Retina (tissue), 1 donor: ENCODE results near the gene COIL.

Experiments
- DNase-seq: peaks from one replicate; pipeline ENCODE4 v3.0.0-alpha.2; 2016

COIL gene

DNA sequence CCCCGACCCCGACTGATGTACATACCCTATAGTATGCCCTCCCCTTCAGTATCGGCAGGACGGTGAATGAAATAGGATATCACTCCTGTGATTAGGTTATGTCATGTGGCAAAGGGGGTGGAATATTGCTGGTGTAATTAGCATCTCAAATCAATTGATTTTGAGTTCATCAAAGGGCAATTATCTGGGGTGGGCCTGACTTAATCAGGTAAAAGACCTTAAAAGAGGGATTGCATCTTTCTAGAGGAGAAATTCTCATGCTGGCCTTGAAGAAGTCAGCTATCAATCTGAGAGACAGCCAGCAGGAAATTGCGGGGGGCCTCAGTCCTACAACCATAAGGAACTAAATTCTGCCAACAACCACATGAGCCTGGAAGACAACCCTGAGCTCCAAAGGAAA lies 57.3 kb downstream of the COIL start:
- no peak for DNase-seq

DNA sequence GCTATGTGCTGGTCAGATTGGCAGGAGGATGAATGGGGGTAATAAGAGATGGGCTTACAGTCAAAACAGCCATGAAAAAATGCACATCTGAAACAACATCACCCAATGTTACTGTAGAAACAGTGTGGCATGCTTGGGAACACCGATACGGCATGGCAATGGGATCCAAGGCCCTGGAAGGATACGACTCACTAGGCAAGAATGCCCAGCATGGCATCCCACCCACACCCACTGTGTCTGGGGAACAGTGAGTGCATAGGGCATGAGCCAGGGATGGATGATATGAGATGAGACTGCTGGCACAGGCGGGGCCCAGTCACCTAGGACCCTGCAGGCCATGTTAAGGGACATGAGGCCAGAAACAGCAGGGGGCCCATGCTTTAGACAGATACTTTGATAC lies 58.5 kb downstream of the COIL start:
- DNase-seq, result no peak

DNA sequence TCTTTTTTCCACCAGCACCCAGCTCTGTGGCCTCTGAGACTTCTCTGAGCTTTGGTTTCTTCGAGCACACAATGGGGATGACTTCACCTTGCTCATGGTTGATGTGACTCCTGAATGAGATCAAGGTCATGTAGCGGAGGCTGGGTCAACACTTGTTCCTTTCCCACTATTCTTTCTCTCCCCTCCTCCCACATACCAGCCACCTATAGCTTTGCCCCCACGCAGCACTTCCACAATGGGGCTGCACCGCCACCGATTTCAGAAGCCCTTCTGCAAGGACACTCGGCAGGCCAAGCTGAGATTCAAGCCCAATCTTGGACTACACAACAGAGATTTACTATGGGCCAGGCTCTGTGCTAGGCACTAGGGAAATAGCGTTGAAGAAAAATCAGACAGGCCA lies 61.4 kb downstream of the COIL start:
- DNase-seq, result no peak

DNA sequence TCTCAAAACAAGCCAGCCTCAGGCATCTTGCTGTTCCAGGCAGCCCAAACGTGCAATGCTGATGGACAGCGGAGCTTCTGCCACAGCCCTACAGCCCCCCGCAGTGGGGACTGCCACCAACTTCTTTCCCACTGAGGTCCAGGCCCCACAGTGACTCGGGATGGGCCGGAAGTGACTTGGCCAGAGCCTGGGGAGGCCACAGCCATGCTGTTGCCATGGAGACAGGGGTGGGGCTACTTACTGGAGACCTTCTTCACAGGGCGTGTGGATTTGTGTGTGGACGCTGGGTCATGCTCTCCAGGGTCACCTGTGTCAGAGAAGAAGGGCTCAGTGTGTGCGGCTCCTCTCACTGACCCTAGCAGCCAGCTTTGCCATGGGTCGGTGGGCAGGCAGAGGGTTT lies 62.0 kb downstream of the COIL start:
- no peak for DNase-seq

DNA sequence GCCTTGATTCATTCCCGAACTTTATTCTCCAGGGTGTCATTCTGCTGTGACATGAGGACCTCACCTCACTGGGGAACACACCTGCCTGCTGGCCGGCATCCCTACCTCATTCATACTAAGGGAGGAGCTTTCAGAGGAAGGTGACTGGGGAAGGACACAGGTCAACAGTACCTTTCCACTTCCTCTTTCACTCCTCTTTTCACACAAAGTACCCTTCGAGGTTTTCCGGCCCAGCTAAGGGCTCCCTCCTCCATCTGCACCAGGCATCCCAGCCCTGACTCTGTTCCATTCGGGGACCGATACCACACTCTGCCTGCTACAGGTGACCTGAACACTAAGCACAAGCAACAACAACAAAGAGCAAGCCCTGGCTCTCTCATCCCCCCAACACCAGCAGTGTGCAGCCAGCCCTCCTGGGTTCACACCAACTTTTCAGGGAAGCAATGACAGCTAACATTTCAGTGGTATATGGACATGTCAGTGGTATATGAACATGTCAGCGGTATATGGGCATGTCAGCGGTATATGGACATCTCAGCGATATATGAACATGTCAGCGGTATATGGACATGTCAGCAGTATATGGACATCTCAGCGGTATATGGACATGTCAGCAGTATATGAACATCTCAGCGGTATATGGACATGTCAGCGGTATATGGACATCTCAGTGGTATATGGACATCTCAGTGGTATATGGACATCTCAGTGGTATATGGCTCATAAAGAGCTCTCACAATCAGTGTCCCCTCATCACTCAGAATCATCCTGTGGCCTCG lies 63.0 kb downstream of the COIL start:
- no peak for DNase-seq

DNA sequence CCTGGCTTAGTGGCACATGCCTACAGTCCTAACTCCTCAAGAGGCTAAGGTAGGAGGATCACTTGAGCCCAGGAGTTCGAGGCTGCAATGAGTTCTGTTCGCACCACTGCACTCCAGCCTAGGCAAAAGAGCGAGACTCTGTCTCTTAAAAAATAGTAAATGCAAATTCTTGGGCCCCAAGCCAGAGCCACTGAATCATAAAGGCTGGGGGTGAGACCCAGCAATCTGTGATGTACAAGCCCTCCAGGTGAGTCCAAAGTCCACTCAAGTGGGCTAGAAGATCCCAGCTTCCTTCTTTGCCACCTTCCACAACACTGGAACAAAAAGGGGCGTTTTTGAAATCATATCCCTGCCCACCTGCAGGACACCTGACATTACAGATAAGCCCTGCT lies 63.9 kb downstream of the COIL start:
- no peak for DNase-seq

DNA sequence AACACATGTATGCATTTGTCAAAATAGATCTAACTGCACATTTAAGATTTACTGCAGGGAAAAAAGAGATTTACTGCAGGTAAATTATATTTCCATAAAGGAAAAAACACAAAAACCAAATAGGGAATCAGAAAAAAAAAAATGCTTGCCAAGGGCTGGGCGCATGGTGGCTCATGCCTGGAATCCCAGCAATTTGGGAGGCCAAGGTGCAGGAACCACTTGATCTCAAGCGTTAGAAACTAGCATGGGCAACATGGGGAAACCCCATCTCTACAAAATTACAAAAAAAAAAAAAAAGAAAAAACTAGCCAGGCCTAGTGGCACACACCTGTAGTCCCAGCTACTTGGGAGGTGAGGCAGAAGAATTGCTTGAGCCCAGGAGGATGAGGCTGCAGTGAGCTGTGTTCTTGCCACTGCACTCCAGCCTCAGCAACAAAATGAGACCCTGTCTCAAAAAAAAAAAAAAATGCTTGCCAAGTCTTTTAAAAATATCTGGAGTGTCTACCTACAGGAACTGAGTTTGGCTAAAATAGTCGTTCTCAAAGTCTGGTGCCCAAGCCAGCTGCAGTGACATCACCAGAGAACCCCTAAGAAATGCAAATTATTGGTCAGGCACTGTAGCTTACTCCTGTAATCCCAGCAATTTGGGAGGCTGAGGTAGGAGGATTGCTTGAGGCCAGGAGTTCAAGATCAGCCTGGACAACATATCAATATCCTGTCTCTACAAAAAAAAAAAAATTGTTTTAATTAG lies 64.5 kb downstream of the COIL start:
- no peak for DNase-seq

DNA sequence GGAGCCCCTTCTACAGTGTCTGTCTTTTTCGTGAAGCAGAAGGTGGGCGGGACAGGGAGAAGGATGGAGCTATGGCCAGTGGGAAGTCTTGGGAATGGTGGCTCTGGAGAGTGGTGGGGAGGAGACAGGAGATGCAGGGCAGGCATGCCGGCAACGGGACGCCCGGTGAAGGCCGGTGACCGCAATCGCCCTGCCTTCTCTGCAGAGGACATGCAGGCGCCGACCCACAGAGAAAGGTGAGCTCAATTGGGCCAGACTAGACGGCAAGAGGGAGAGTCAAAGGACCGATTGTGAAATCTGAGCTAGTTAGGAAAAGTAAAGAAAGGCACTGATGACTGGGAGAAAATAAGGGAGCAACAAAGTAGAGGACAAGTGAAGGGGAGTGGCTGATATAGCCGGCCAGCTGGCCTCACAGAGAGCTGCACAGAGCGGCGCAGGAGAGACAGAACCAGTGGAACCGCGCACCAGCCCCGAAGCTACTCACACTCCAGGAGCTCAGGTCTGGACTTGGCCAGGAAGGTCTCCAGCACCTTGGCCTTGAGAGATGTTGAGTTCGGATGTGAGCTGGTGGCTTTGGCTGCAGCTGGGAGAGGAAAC lies 65.9 kb downstream of the COIL start:
- no peak for DNase-seq

DNA sequence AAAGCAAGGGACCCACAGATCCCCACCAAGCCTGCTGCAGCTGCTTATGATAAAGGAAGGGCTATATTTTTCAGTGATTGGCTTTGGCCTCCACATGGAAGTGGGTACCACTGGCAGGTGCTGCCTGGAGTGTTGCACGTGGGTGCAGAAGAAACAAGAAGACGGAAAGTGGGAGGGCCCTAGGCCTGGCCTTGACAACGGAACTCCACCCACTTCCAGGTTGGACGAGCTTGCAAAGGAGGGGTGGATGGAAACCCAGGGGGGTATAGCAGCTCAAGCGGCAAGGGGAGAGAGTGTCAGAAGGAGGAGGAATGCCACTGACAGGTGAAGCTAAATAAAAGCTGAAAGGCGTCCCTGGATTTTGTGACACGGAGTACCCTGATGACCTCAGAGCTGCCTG lies 67.3 kb downstream of the COIL start:
- DNase-seq, result no peak

DNA sequence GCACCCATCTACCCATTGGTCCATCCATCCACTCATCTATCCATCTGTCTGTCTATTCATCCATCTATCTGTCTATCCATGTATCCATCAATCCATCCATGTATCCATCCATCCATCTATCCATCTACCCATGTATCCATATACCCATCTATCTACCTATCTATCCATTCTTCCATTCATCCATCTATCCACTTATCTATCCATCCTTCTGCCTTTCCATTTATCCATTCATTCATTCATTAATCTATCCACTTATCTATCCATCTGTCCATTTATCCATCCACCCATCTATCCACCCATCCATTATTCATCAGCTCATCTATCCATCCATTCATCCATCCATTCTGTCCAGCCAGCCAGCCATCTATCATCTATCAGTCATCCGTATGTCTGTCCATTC lies 68.5 kb downstream of the COIL start:
- DNase-seq, result no peak

DNA sequence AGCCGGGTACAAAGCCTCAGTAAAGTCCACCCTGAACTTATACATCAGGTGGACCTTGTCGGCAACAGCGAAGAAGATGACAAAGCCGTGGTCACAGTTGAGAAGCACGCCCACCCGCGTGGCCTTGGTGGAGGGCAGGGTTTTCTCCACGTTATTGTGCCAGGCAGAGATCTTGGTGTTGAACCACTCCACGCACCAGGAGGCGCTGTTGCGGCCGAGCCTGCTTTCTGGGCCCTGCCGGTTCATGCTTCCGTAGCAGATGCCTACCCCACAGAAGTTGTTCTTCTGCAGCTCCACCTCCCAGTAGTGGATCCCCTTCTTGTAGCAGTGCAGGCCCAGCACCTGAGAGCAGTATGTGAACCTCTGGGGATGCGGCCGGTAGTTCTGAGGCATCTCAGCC lies 69.1 kb downstream of the COIL start:
- DNase-seq, result no peak

DNA sequence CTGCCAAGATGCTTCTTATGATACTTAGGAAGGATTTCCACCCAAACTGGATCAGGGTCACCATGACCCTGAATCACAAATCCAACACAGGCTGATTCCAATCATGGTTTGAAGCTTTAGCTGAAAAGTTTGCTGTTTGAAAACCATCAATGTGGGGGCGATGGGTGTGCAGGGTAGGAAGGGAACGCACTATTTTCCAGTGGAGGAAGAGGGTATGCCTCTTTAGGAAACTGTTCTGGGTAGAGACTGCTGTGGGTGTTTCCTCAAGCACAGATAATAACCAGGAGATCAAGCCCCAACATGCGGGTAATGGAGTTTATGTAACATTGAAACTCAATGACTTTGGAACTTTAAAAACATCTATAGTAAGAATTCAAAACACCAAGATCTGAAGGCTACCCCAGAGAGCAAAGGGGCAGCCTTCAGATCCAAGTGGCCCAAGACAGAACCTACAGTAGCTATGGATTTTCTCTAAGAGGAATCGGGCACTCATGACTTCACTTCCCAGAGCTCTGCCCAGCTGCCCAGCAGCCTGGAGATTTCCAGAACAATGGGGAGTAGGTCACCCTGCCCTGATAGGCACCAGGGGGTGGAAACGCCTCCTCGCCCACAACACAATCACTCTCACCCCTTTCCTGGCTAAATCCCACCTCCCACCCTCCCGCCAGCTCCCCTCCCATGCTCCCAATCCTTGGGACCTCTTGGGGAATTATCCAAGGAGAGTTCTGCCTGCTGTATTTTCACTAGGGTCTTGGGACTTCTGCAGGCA lies 69.8 kb downstream of the COIL start:
- no peak for DNase-seq

DNA sequence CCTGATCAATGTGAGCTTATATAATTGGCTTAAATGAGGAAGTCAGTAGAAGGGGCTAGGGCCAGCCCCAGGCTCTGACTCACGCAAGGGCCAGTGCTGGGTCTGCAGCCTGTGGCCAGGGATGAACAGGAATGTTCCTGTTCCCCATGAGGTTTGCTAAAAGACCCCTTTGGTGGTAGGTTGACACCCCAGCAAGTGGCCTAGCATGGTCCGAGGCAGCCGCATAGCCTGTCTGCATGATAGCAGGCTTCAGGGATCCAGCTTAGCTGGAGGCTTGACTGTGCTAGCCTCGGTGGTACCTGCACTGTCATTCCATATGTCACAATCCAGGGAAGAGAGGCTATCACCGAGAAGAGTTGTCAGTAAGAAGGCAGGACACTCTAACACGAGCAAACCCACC lies 70.5 kb downstream of the COIL start:
- DNase-seq, result no peak
